ENCODE results near the gene PTPRC. TPM values are rescaled to one million over a fixed set of nuclear protein-coding genes. Genes with fewer than 3 reads are reported as not detected.

Gene PTPRC
- total RNA-seq, 1 experiment from 2014 or later: 0.25 TPM

DNA sequence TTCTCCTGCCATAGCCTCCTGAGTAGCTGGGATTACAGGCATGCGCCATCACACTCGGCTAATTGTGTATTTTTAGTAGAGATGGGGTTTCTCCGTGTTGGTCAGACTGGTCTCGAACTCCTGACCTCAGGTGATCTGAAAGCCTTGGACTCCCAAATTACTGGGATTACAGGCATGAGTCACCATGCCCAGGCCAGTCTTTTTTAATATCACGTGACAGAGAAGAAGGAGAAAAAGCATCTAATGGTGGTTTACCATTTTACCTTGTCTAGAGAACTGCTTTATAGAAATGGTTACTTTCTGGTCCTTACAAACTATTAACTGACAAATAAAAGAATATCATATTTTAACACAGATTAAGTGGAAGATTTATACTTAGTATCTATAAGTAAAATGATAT, 168.0 kb downstream of the PTPRC start:
- ChIA-PET POLR2A (no interaction called here), CTCF (no interaction called here)
- H3K4me1 Mint-ChIP-seq (ENCODE audit: low read depth, unreplicated experiment): no peaks in the 10 kb centered on the region

More for the DNA sequence above, 168.0 kb downstream of the PTPRC start:
- no peak for DNase-seq
- intact Hi-C loops (cut with micrococcal nuclease; ENCODE audit: unreplicated experiment): no loop called here
- Histone ChIP-seq H3K36me3 (ENCODE audit: control insufficient read depth, insufficient read depth, low read length) (no peaks in the 10 kb centered on the region), H3K4me3 (ENCODE audit: low read depth, low read length) (no peak overlapping the region), H3K27me3 (replicated peaks; ENCODE audit: control insufficient read depth, insufficient read depth, low read length) (no peaks in the 10 kb centered on the region), H3K9me3 (0 out of 2 replicates have a peak, but pooled peaks cover 2% of the 10 kb centered on the region), H3K4me1 (no peaks in the 10 kb centered on the region)
- peaks cover 8% of the 10 kb centered on the region for H3K9me3 Mint-ChIP-seq (ENCODE audit: unreplicated experiment)
- no TSS peak for BruUV-seq (replicated peaks)
- no peak for TF ChIP-seq CTCF (IDR thresholded peaks at IDR 0.05; ENCODE audit: insufficient read depth in 1 of 2, low read depth in 1 of 2, low read length in 1 of 2, severe bottlenecking in 1 of 2, unreplicated experiment in 1 of 2)
- H3K36me3 Mint-ChIP-seq (ENCODE audit: insufficient read depth, unreplicated experiment): no peaks in the 10 kb centered on the region
- H3K27me3 Mint-ChIP-seq (ENCODE audit: insufficient read depth, unreplicated experiment): no peaks in the 10 kb centered on the region
- H3K27ac Mint-ChIP-seq (ENCODE audit: unreplicated experiment): no peak overlapping the region
- H3K4me3 Mint-ChIP-seq (ENCODE audit: unreplicated experiment): no peak overlapping the region

Other genes with a start within 250 kb of the PTPRC start
- 3.5 and 4.7 TPM in 2 replicates for gene ATP6V1G3, start 98.4 kb upstream of the PTPRC start, total RNA-seq (2022)